ENCODE results near the gene SYNPO. TPM values are rescaled to one million over a fixed set of nuclear protein-coding genes. Genes with fewer than 3 reads are reported as not detected.

SYNPO gene
- total RNA-seq, 4 donors from 2014 or later = 20.4 to 54.0 (median 39.3) TPM

DNA sequence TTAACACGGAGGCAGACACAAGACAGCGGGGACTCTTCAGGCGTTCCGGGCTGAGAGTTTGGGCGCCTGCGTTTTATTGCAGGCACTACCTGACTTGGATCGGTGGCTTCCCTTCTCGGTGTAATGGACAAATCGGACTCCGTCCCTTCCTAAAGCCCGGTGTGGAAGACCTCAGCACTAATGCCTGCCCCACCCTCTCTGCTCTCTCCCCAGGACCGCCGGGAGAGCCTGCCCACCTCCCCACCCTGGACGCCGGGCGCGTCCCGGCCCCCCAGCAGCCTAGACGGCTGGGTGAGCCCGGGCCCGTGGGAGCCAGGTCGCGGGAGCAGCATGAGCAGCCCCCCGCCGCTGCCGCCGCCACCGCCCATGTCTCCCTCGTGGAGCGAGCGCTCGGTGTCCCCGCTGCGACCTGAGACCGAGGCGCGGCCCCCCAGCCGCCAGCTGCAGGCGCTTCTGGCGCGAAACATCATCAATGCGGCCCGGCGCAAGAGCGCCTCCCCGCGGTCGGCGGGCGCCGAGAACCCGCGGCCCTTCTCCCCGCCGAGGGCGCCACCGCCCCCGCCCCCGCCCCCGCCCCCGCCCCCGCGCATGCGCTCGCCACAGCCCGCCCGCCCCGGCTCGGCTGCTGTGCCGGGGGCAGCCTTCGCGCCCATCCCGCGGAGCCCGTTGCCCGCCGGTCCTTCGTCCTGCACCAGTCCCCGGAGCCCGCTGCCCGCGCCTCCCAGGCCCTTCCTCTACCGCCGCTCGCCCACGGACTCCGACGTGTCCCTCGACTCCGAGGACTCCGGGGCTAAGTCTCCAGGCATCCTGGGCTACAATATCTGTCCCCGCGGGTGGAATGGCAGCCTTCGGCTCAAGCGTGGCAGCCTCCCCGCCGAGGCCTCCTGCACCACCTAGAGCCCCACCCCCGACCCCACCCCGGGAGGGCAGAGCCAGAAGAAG, 16.0 kb downstream of the SYNPO start:
- H3K27me3 ChIP-seq = no peaks in the 10 kb centered on the region
- 34% methylated on average over 6 of the region's 99 CpGs for WGBS
- H3K36me3 ChIP-seq = peaks cover 0 to 23% (median 0%) of the 10 kb centered on the region in 4 donors
- H3K4me1 ChIP-seq = peaks cover 61 to 75% (median 67%) of the 10 kb centered on the region in 4 donors
- H3K4me3 ChIP-seq = peak overlapping the region; percentile 59 to 74 (median 62)
- peak overlapping the region; percentile 76 to 81 (median 76) for H3K27ac ChIP-seq (replicated peaks in 1 of 4)
- intact Hi-C loops (cut with DNase I) = loop anchor here (1.0 to 5.0 kb wide), 3 partner anchors 68 to 199 kb away; no protein-coding TSS in a partner anchor
- DNase-seq (ENCODE audit: extremely low spot score) = no peak
- no peaks in the 10 kb centered on the region for H3K9me3 ChIP-seq
- peak in 1 of 2 donors; percentile 56 for TF ChIP-seq POLR2AphosphoS5 (IDR thresholded peaks at IDR 0.05)
- TF ChIP-seq CTCF (IDR thresholded peaks at IDR 0.05) = peak; percentile 60 to 85 (median 79)
- no peak for TF ChIP-seq EP300 (IDR thresholded peaks at IDR 0.05)
- TF ChIP-seq POLR2A (IDR thresholded peaks at IDR 0.05; ENCODE audit: low read depth) = peak; percentile 12

GRCh38 chr5:150658121-150658520, 17.7 kb downstream of the SYNPO start:
- no peak for DNase-seq (ENCODE audit: extremely low spot score)

DNA sequence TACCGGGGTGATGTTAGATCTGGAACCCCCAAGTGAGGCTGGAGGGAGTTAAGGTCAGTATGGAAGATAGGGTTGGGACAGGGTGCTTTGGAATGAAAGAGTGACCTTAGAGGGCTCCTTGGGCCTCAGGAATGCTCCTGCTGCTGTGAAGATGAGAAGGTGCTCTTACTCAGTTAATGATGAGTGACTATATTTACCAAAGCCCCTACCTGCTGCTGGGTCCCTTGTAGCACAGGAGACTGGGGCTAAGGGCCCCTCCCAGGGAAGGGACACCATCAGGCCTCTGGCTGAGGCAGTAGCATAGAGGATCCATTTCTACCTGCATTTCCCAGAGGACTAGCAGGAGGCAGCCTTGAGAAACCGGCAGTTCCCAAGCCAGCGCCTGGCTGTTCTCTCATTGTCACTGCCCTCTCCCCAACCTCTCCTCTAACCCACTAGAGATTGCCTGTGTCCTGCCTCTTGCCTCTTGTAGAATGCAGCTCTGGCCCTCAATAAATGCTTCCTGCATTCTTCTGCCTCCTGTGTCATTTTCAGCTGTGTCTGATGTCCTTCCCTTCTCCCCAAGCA, 18.3 kb downstream of the SYNPO start:
- no peak for DNase-seq (ENCODE audit: extremely low spot score)
- WGBS = 89% methylated on average over 3 of the region's 3 CpGs
- intact Hi-C loops (cut with DNase I) = loop anchor here (1.0 to 5.0 kb wide), 2 partner anchors 24 to 201 kb away; no protein-coding TSS in a partner anchor

More at GRCh38 chr5:150658121-150658520, 17.7 kb downstream of the SYNPO start:
- Histone ChIP-seq H3K4me1 (peaks cover 46 to 63% (median 52%) of the 10 kb centered on the region in 4 donors), H3K9me3 (no peaks in the 10 kb centered on the region), H3K36me3 (peaks cover 0 to 8% (median 0%) of the 10 kb centered on the region in 4 donors), H3K27ac (replicated peaks in 1 of 4) (peak overlapping the region; percentile 76 to 81 (median 76)), H3K27me3 (no peaks in the 10 kb centered on the region), H3K4me3 (no peak overlapping the region)
- WGBS = 94% methylated on average over 4 of the region's 4 CpGs
- TF ChIP-seq POLR2A (IDR thresholded peaks at IDR 0.05; ENCODE audit: low read depth) = no peak
- TF ChIP-seq POLR2AphosphoS5 (IDR thresholded peaks at IDR 0.05) = no peak
- no peak for TF ChIP-seq EP300 (IDR thresholded peaks at IDR 0.05)
- TF ChIP-seq CTCF (IDR thresholded peaks at IDR 0.05) = no peak
- intact Hi-C loops (cut with DNase I) = loop anchor here (1.0 to 5.0 kb wide), 2 partner anchors 24 to 201 kb away; no protein-coding TSS in a partner anchor

More for the DNA sequence above, 18.3 kb downstream of the SYNPO start:
- H3K36me3 ChIP-seq = peaks cover 0 to 5% (median 0%) of the 10 kb centered on the region in 4 donors
- TF ChIP-seq POLR2AphosphoS5 (IDR thresholded peaks at IDR 0.05) = no peak
- TF ChIP-seq POLR2A (IDR thresholded peaks at IDR 0.05; ENCODE audit: low read depth) = no peak
- TF ChIP-seq EP300 (IDR thresholded peaks at IDR 0.05) = no peak
- no peak for TF ChIP-seq CTCF (IDR thresholded peaks at IDR 0.05)
- H3K4me3 ChIP-seq = no peak overlapping the region
- no peaks in the 10 kb centered on the region for H3K9me3 ChIP-seq
- H3K27me3 ChIP-seq = no peaks in the 10 kb centered on the region
- peak overlapping the region in 2 of 4 donors; percentile 76 to 81 for H3K27ac ChIP-seq (replicated peaks in 1 of 4)
- H3K4me1 ChIP-seq = peaks cover 41 to 57% (median 45%) of the 10 kb centered on the region in 4 donors
